HEK293 (cell line): ENCODE results near the gene CAMK2G.
A peak's percentile ranks its signal among the peaks of the same experiment; 100 is the strongest.
"Not testable (repeated sequence)": the region's sequence is repeated elsewhere in the genome, so short reads cannot be mapped to it uniquely, and the experiment has no call there.

Source experiments
- CTCF ChIA-PET: fragments of 350-600 bp; formaldehyde crosslinking; extraction: SDS; loops from one replicate; lab custom pipeline; 2021; ENCODE audit warnings: antibody characterized with exemption; lab: Yijun Ruan, JAX
- POLR2A ChIA-PET: fragments of 300-600 bp; formaldehyde crosslinking; extraction: SDS; loops from one replicate; lab custom pipeline; 2020; ENCODE audit warnings: antibody characterized with exemption, inconsistent platforms; lab: Yijun Ruan, JAX
- H3K27ac ChIP-seq: fragments of 200-500 bp; sonication (Bioruptor generic); 2 replicates; pipeline ENCODE4 v1.5.1; 2014; ENCODE audit warnings: low read depth, low read length, control low read depth, inconsistent platforms; ENCODE audit errors: extremely low read depth
- H3K36me3 ChIP-seq, 2 experiments: fragments of 200-500 bp in 1 of 2; sonication (Bioruptor generic) in 1 of 2; 1 replicate in 1 of 2; 2 replicates in 1 of 2; pipeline ENCODE4 v1.5.1; 2014 to 2017; ENCODE audit warnings: inconsistent platforms in 2 of 2, low read length in 2 of 2; ENCODE audit not compliant: control insufficient read depth in 2 of 2, insufficient read depth in 1 of 2
- H3K4me1 ChIP-seq: fragments of 200-500 bp; sonication (Bioruptor generic); 2 replicates; pipeline ENCODE4 v1.5.1; 2014; ENCODE audit warnings: mild to moderate bottlenecking, low read length, inconsistent platforms; ENCODE audit not compliant: control insufficient read depth, insufficient read depth
- H3K4me3 ChIP-seq: 2 replicates; pipeline ENCODE4 v1.5.1; 2011; ENCODE audit warnings: low read depth, mild to moderate bottlenecking, control low read depth, low read length, moderate library complexity
- H3K9me3 ChIP-seq: fragments of 200-500 bp; sonication (Bioruptor generic); 2 replicates; pipeline ENCODE4 v1.5.1; 2014; ENCODE audit warnings: low read depth, low read length, inconsistent platforms; ENCODE audit not compliant: control insufficient read depth, insufficient read depth
- PATZ1 ChIP-seq: fragments of 450-650 bp; formaldehyde crosslinking; IDR thresholded peaks from 2 replicates; pipeline ENCODE4 v1.5.1; 2016; ENCODE audit warnings: missing biosample characterization, missing genetic modification characterization
- SP3 ChIP-seq: fragments of 450-650 bp; formaldehyde crosslinking; IDR thresholded peaks from 2 replicates; pipeline ENCODE4 v1.5.1; 2016; ENCODE audit warnings: missing biosample characterization, missing genetic modification characterization
- TCF7L2 ChIP-seq: IDR thresholded peaks from 2 replicates; pipeline ENCODE4 v1.6.1; 2011; ENCODE audit warnings: low read depth, mild to moderate bottlenecking, inconsistent platforms, low read length, moderate library complexity, borderline replicate concordance
- ZBTB20 ChIP-seq: fragments of 450-650 bp; formaldehyde crosslinking; IDR thresholded peaks from 2 replicates; pipeline ENCODE4 v1.5.1; 2016; ENCODE audit warnings: missing biosample characterization, missing genetic modification characterization
- ZNF121 ChIP-seq: fragments of 450-650 bp; formaldehyde crosslinking; IDR thresholded peaks from 2 replicates; pipeline ENCODE4 v1.5.1; 2016; ENCODE audit warnings: missing biosample characterization, missing genetic modification characterization
- ZNF132 ChIP-seq: fragments of 450-650 bp; formaldehyde crosslinking; IDR thresholded peaks from 2 replicates; pipeline ENCODE4 v1.5.1; 2017; ENCODE audit warnings: missing biosample characterization, missing genetic modification characterization, borderline replicate concordance
- ZNF138 ChIP-seq: fragments of 450-650 bp; formaldehyde crosslinking; IDR thresholded peaks from 2 replicates; pipeline ENCODE4 v1.5.1; 2016; ENCODE audit warnings: missing biosample characterization, missing genetic modification characterization, borderline replicate concordance
- ZNF140 ChIP-seq: fragments of 450-650 bp; formaldehyde crosslinking; IDR thresholded peaks from 2 replicates; pipeline ENCODE4 v1.5.1; 2016; ENCODE audit warnings: missing biosample characterization, missing genetic modification characterization
- ZNF175 ChIP-seq: fragments of 450-650 bp; formaldehyde crosslinking; IDR thresholded peaks from 2 replicates; pipeline ENCODE4 v1.5.1; 2016; ENCODE audit warnings: missing biosample characterization, missing genetic modification characterization
- ZNF19 ChIP-seq: fragments of 450-650 bp; formaldehyde crosslinking; IDR thresholded peaks from 2 replicates; pipeline ENCODE4; 2016; ENCODE audit warnings: missing biosample characterization, missing genetic modification characterization, low read depth
- ZNF211 ChIP-seq: fragments of 450-650 bp; formaldehyde crosslinking; IDR thresholded peaks from 2 replicates; pipeline ENCODE4 v1.5.1; 2016; ENCODE audit warnings: low read depth, missing biosample characterization, missing genetic modification characterization
- ZNF544 ChIP-seq: fragments of 450-650 bp; formaldehyde crosslinking; IDR thresholded peaks from 2 replicates; pipeline ENCODE4 v1.5.0; 2017; ENCODE audit warnings: missing biosample characterization, missing genetic modification characterization
- ZNF548 ChIP-seq: fragments of 450-650 bp; formaldehyde crosslinking; IDR thresholded peaks from 2 replicates; pipeline ENCODE4 v1.5.1; 2016; ENCODE audit warnings: missing biosample characterization, missing genetic modification characterization
- ZNF571 ChIP-seq: fragments of 450-650 bp; formaldehyde crosslinking; IDR thresholded peaks from 2 replicates; pipeline ENCODE4 v1.5.0; 2017; ENCODE audit warnings: missing biosample characterization, missing genetic modification characterization
- ZNF76 ChIP-seq: fragments of 450-650 bp; formaldehyde crosslinking; IDR thresholded peaks from 2 replicates; pipeline ENCODE4; 2016; ENCODE audit warnings: low read depth, missing biosample characterization, missing genetic modification characterization, borderline replicate concordance
- ZNF785 ChIP-seq: fragments of 450-650 bp; formaldehyde crosslinking; IDR thresholded peaks from 2 replicates; pipeline ENCODE4 v1.5.1; 2016; ENCODE audit warnings: missing biosample characterization, missing genetic modification characterization
- ZNF791 ChIP-seq: fragments of 450-650 bp; formaldehyde crosslinking; IDR thresholded peaks from 2 replicates; pipeline ENCODE4 v1.5.1; 2016; ENCODE audit warnings: missing biosample characterization, missing genetic modification characterization

Gene CAMK2G

GRCh38 chr10:73898730-73899410 is 24.5 kb upstream of the CAMK2G start:
- POLR2A ChIA-PET, result interaction anchor here (0.7 to 1.1 kb wide), 2 partner anchors 46 to 52 kb away, joined by 3 to 5 read pairs; no protein-coding TSS in a partner anchor
- no peak overlapping the region for H3K27ac ChIP-seq

GRCh38 chr10:73897693-73898092 is 23.3 kb upstream of the CAMK2G start:
- Histone ChIP-seq H3K4me3 (no peak overlapping the region), H3K4me1 (no peaks in the 10 kb centered on the region), H3K9me3 (no peaks in the 10 kb centered on the region), H3K36me3 (no peaks in the 10 kb centered on the region), H3K27ac (no peak overlapping the region)
- ChIA-PET POLR2A (interaction anchor here (1.1 kb wide), 1 partner anchor 47 kb away, joined by 3 read pairs; no protein-coding TSS in a partner anchor), CTCF (interaction anchor here (1.0 to 2.3 kb wide), 3 partner anchors 11 to 38 kb away, joined by 6 to 9 read pairs (median 6); no protein-coding TSS in a partner anchor)
- TF ChIP-seq ZNF138 (tag by site-specific recombination) (no peak), ZNF140 (tag by site-specific recombination) (peak; percentile 95)

More at GRCh38 chr10:73898730-73899410, 24.5 kb upstream of the CAMK2G start:
- no peak for TF ChIP-seq ZNF121 (tag by site-specific recombination)
- no peak for TF ChIP-seq ZNF132 (tag by site-specific recombination)
- no peak for TF ChIP-seq ZNF19 (tag by site-specific recombination)
- no peak for TF ChIP-seq ZNF548 (tag by site-specific recombination)
- no peak for TF ChIP-seq ZNF791 (tag by site-specific recombination)
- no peak for TF ChIP-seq PATZ1 (tag by site-specific recombination)
- TF ChIP-seq ZBTB20, result no peak
- no peak for TF ChIP-seq SP3
- no peak for TF ChIP-seq ZNF76
- no peak for TF ChIP-seq ZNF175
- TF ChIP-seq ZNF544 (tag by site-specific recombination), result no peak
- no peak for TF ChIP-seq ZNF785 (tag by site-specific recombination)
- no peak for TF ChIP-seq TCF7L2
- no peak for TF ChIP-seq ZNF571 (tag by site-specific recombination)
- no peak for TF ChIP-seq ZNF211 (tag by site-specific recombination)
- H3K4me3 ChIP-seq, result no peak overlapping the region
- no peaks in the 10 kb centered on the region for H3K4me1 ChIP-seq
- CTCF ChIA-PET, result interaction anchor here (0.6 to 4.8 kb wide), 8 partner anchors 10 to 226 kb away, joined by 3 to 41 read pairs (median 6); no protein-coding TSS in a partner anchor
- no peaks in the 10 kb centered on the region for H3K36me3 ChIP-seq
- no peaks in the 10 kb centered on the region for H3K9me3 ChIP-seq

GRCh38 chr10:73895381-73895780 is 21.0 kb upstream of the CAMK2G start:
- not testable (repeated sequence) for H3K4me1 ChIP-seq, H3K27ac ChIP-seq, H3K4me3 ChIP-seq, H3K9me3 ChIP-seq, H3K36me3 ChIP-seq
- CTCF ChIA-PET, result interaction anchor here (0.6 to 1.1 kb wide), 3 partner anchors 15 to 91 kb away, joined by 3 to 5 read pairs (median 3); no protein-coding TSS in a partner anchor
- POLR2A ChIA-PET, result interaction anchor here (0.9 kb wide), 1 partner anchor 68 kb away, joined by 7 read pairs; no protein-coding TSS in a partner anchor
